ENCODE results near the gene GALNT3.

Gene GALNT3

GRCh38 chr2:165701147-165701546, 92.9 kb downstream of the GALNT3 start:
- Histone ChIP-seq H3F3A (ENCODE audit: insufficient read depth) (no peaks in the 10 kb centered on the region), H3K36me3 (ENCODE audit: low read length) (no peaks in the 10 kb centered on the region), H3K9me2 (replicated peaks; ENCODE audit: insufficient read depth, low read length) (no peaks in the 10 kb centered on the region), H3K79me2 (ENCODE audit: insufficient read depth, low read length) (no peaks in the 10 kb centered on the region), H3K4me3 (ENCODE audit: insufficient read depth, low read length, poor library complexity, severe bottlenecking) (no peak overlapping the region), H3K9ac (ENCODE audit: low read length) (no peak overlapping the region), H3K9me3 (ENCODE audit: insufficient read depth, low read length) (no peaks in the 10 kb centered on the region), H4K20me1 (ENCODE audit: low read depth, low read length) (no peaks in the 10 kb centered on the region), H3K4me2 (ENCODE audit: low read depth, low read length, poor library complexity, severe bottlenecking) (no peak overlapping the region), H3K27me3 (ENCODE audit: low read length) (no peaks in the 10 kb centered on the region), H3K27ac (ENCODE audit: low read depth, low read length) (no peak overlapping the region), H2AFZ (ENCODE audit: low read depth, low read length, severe bottlenecking) (no peak overlapping the region)
- no peak for TF ChIP-seq EZH2phosphoT487 (conservative IDR thresholded peaks at IDR 0.05; ENCODE audit: low read length)

- H2AFZ ChIP-seq (ENCODE audit: low read depth, low read length, severe bottlenecking): peak overlapping the region; percentile 34
- no peaks in the 10 kb centered on the region for H4K20me1 ChIP-seq (ENCODE audit: low read depth, low read length)
- no peaks in the 10 kb centered on the region for H3K27me3 ChIP-seq (ENCODE audit: low read length)
- H3K9ac ChIP-seq (ENCODE audit: low read length): no peak overlapping the region
- H3K9me2 ChIP-seq (replicated peaks; ENCODE audit: insufficient read depth, low read length): no peaks in the 10 kb centered on the region
- no peaks in the 10 kb centered on the region for H3F3A ChIP-seq (ENCODE audit: insufficient read depth)
- TF ChIP-seq CTCF (IDR thresholded peaks at IDR 0.05; ENCODE audit: insufficient read depth, low read length, poor library complexity, severe bottlenecking) (no peak), EZH2phosphoT487 (conservative IDR thresholded peaks at IDR 0.05; ENCODE audit: low read length) (no peak)
- H3K4me2 ChIP-seq (ENCODE audit: low read depth, low read length, poor library complexity, severe bottlenecking): no peak overlapping the region
- no peak overlapping the region for H3K27ac ChIP-seq (ENCODE audit: low read depth, low read length)
- no peaks in the 10 kb centered on the region for H3K9me3 ChIP-seq (ENCODE audit: insufficient read depth, low read length)
- no peak overlapping the region for H3K4me3 ChIP-seq (ENCODE audit: insufficient read depth, low read length, poor library complexity, severe bottlenecking)
- H3K79me2 ChIP-seq (ENCODE audit: insufficient read depth, low read length): no peaks in the 10 kb centered on the region
- no peaks in the 10 kb centered on the region for H3K36me3 ChIP-seq (ENCODE audit: low read length)
These were observed 93.5 kb downstream of the GALNT3 start for GRCh38 chr2:165700531-165700930.

- peak overlapping the region; percentile 12 for H3K4me2 ChIP-seq (ENCODE audit: low read depth, low read length, poor library complexity, severe bottlenecking)
- H3K27ac ChIP-seq (ENCODE audit: low read depth, low read length): no peak overlapping the region
These were observed 94.1 kb downstream of the GALNT3 start for GRCh38 chr2:165699946-165700345.

More at GRCh38 chr2:165699946-165700345, 94.1 kb downstream of the GALNT3 start:
- Histone ChIP-seq H3K27me3 (ENCODE audit: low read length) (no peaks in the 10 kb centered on the region), H2AFZ (ENCODE audit: low read depth, low read length, severe bottlenecking) (peak overlapping the region; percentile 34), H3F3A (ENCODE audit: insufficient read depth) (no peaks in the 10 kb centered on the region), H3K4me3 (ENCODE audit: insufficient read depth, low read length, poor library complexity, severe bottlenecking) (no peak overlapping the region), H3K36me3 (ENCODE audit: low read length) (no peaks in the 10 kb centered on the region), H3K9me2 (replicated peaks; ENCODE audit: insufficient read depth, low read length) (no peaks in the 10 kb centered on the region), H3K79me2 (ENCODE audit: insufficient read depth, low read length) (no peaks in the 10 kb centered on the region), H4K20me1 (ENCODE audit: low read depth, low read length) (no peaks in the 10 kb centered on the region), H3K9ac (ENCODE audit: low read length) (no peak overlapping the region), H3K9me3 (ENCODE audit: insufficient read depth, low read length) (no peaks in the 10 kb centered on the region)
- TF ChIP-seq CTCF (IDR thresholded peaks at IDR 0.05; ENCODE audit: insufficient read depth, low read length, poor library complexity, severe bottlenecking) (no peak), EZH2phosphoT487 (conservative IDR thresholded peaks at IDR 0.05; ENCODE audit: low read length) (no peak)
